WERI-Rb-1 (cell line): ENCODE measurements around the gene ICOS.

ENCODE experiments used
- DNase-seq: peaks from one replicate; pipeline ENCODE4 v3.0.0-alpha.2; 2020
- H3K27ac ChIP-seq: fragments of 250-450 bp; sonication (Bioruptor Pico); 2 replicates; pipeline ENCODE4 v1.5.1; 2020; ENCODE audit warnings: mild to moderate bottlenecking, moderate library complexity
- H3K27me3 ChIP-seq: fragments of 250-450 bp; sonication (Bioruptor Pico); 2 replicates; pipeline ENCODE4 v1.5.1; 2021; ENCODE audit warnings: mild to moderate bottlenecking, low read depth, moderate library complexity; ENCODE audit not compliant: insufficient read depth, severe bottlenecking
- H3K36me3 ChIP-seq: fragments of 250-450 bp; sonication (Bioruptor Pico); 2 replicates; pipeline ENCODE4 v1.5.1; 2020; ENCODE audit warnings: mild to moderate bottlenecking, moderate library complexity
- H3K4me3 ChIP-seq: 2 replicates; pipeline ENCODE4 v1.5.1; 2011; ENCODE audit warnings: low read depth, mild to moderate bottlenecking, control low read depth, low read length
- H3K9me3 ChIP-seq: fragments of 250-450 bp; sonication (Bioruptor Pico); 2 replicates; pipeline ENCODE4 v1.5.1; 2021; ENCODE audit warnings: mild to moderate bottlenecking, moderate library complexity; ENCODE audit not compliant: severe bottlenecking
- TF ChIP-seq, protein P1 (sequence below): IDR thresholded peaks from 2 replicates; pipeline ENCODE4 v1.5.1; 2011; ENCODE audit warnings: low read depth, mild to moderate bottlenecking, control low read depth, inconsistent platforms, low read length

ICOS gene

GRCh38 chr2:203934041-203934492 lies 2.5 kb upstream of the ICOS start:
- no peak for DNase-seq
- no peak overlapping the region for H3K4me3 ChIP-seq
- TF ChIP-seq, protein P1, sequence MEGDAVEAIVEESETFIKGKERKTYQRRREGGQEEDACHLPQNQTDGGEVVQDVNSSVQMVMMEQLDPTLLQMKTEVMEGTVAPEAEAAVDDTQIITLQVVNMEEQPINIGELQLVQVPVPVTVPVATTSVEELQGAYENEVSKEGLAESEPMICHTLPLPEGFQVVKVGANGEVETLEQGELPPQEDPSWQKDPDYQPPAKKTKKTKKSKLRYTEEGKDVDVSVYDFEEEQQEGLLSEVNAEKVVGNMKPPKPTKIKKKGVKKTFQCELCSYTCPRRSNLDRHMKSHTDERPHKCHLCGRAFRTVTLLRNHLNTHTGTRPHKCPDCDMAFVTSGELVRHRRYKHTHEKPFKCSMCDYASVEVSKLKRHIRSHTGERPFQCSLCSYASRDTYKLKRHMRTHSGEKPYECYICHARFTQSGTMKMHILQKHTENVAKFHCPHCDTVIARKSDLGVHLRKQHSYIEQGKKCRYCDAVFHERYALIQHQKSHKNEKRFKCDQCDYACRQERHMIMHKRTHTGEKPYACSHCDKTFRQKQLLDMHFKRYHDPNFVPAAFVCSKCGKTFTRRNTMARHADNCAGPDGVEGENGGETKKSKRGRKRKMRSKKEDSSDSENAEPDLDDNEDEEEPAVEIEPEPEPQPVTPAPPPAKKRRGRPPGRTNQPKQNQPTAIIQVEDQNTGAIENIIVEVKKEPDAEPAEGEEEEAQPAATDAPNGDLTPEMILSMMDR: no peak

GRCh38 chr2:203934711-203935438 lies 1.7 kb upstream of the ICOS start:
- H3K9me3 ChIP-seq: no peaks in the 10 kb centered on the region
- no peak overlapping the region for H3K27ac ChIP-seq
- DNase-seq: no peak
- TF ChIP-seq, protein P1: no peak
- H3K36me3 ChIP-seq: no peaks in the 10 kb centered on the region
- no peak overlapping the region for H3K4me3 ChIP-seq
- no peaks in the 10 kb centered on the region for H3K27me3 ChIP-seq

More at GRCh38 chr2:203934041-203934492, 2.5 kb upstream of the ICOS start:
- Histone ChIP-seq H3K27ac (no peak overlapping the region), H3K27me3 (no peaks in the 10 kb centered on the region), H3K36me3 (no peaks in the 10 kb centered on the region), H3K9me3 (no peaks in the 10 kb centered on the region)

DNA sequence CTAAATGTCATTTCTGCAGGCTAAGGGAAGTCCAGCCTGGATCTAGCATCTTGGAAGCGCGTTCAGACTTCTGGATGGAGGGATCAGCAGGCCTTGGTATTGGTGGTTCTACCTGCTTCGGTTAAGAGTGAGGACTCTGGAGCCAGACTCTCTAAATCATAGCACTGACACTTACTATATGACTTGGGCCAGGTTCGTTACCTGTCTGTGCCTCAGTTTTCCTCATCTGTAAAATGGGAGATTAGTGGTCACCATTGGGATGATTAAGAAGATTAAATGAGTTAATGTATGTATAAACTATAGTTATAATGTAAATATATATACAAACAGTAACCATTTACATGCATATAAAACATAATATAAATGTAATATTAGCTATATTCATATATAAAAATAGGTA lies 995 bp upstream of the ICOS start:
- no peak for DNase-seq
- Histone ChIP-seq H3K27me3 (no peaks in the 10 kb centered on the region), H3K36me3 (no peaks in the 10 kb centered on the region), H3K9me3 (no peaks in the 10 kb centered on the region), H3K4me3 (no peak overlapping the region), H3K27ac (no peak overlapping the region)
- TF ChIP-seq, protein P1: no peak

DNA sequence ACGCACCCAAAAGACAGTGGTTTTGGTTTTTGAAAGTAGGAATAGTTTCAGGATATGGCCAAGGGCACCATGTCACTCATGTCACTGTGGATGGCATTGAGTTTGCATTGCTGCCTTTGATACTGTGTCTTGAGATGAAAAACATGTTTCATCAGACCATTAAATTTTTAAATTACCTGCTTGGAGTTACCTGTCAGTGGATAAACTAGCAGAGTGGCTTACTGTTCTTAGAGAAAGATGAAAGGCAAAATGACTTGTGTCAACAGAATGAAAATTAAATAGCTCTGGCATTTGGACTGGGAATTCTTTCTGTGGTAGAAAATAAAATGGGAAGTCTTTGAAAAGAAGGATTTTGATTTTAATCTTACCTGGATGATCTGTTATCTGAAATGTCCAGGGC lies 386 bp downstream of the ICOS start:
- no peak for DNase-seq
- no peaks in the 10 kb centered on the region for H3K27me3 ChIP-seq
- H3K9me3 ChIP-seq: no peaks in the 10 kb centered on the region
- no peaks in the 10 kb centered on the region for H3K36me3 ChIP-seq
- TF ChIP-seq, protein P1: no peak
- no peak overlapping the region for H3K27ac ChIP-seq
- H3K4me3 ChIP-seq: no peak overlapping the region

DNA sequence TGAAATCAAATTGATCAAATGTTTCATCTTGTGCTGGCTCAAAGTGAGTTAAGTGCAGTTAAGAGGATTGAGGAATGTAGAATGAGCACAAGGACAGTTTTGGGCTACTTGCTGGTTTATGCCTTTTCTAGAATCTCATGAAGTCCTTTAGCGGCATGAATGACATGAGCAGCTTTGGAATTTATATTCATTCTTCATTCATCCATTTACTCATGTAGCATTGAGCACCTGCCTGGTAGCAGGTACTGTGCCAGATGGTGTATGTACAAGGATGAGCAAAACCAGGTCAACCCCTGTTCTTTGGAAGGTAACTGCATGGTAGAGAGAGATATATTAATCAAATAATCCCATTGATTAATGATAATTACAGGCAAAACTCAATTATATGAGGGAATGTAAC lies 1.2 kb downstream of the ICOS start:
- TF ChIP-seq, protein P1: no peak

GRCh38 chr2:203940039-203940438 lies 3.5 kb downstream of the ICOS start:
- H3K9me3 ChIP-seq: peaks cover 6% of the 10 kb centered on the region
- H3K4me3 ChIP-seq: no peak overlapping the region
- TF ChIP-seq, protein P1: no peak
- H3K27me3 ChIP-seq: no peaks in the 10 kb centered on the region
- H3K27ac ChIP-seq: no peak overlapping the region
- H3K36me3 ChIP-seq: no peaks in the 10 kb centered on the region
- no peak for DNase-seq

More for the DNA sequence above, 1.2 kb downstream of the ICOS start:
- no peak for DNase-seq
- H3K36me3 ChIP-seq: no peaks in the 10 kb centered on the region
- H3K9me3 ChIP-seq: no peaks in the 10 kb centered on the region
- no peak overlapping the region for H3K27ac ChIP-seq
- no peak overlapping the region for H3K4me3 ChIP-seq
- no peaks in the 10 kb centered on the region for H3K27me3 ChIP-seq
